Left lobe of liver (tissue), 2 donors: ENCODE measurements around the gene GALNT13. TPM values are rescaled to one million over a fixed set of nuclear protein-coding genes. Genes with fewer than 3 reads are reported as not detected.

Experiments
- ATAC-seq: fragments of 200-7000 bp; cut with Tn5 transposase; one replicate; pipeline ENCODE4 v1.9.1; 2020; ENCODE audit warnings: mild to moderate bottlenecking, moderate library complexity
- DNase-seq: peaks from one replicate; pipeline ENCODE4 v3.0.0-alpha.2; 2020; ENCODE audit warnings: low spot score
- total RNA-seq: library from RNA; stranded (reverse); gene quantifications from one replicate; pipeline ENCODE4 v1.2.1, GENCODE V29; 2021
- donor health status: DM: no; HTN: no; CAD: no; lungs with moderate emphysema.
- donor health status: DM: no; HTN: yes; CAD: no.

GALNT13 gene
- not detected for total RNA-seq

GRCh38 chr2:153871231-153872221 lies at the start of gene GALNT13:
Gene GALNT13, plus strand, starts transcription at chr2:153871922.
- ATAC-seq (no peak), DNase-seq (no peak)

GRCh38 chr2:153823880-153824279 lies 47.8 kb upstream of the GALNT13 start:
- DNase-seq (no peak), ATAC-seq (no peak)

- no peak for DNase-seq
- no peak for ATAC-seq
These were observed 43.4 kb upstream of the GALNT13 start for GRCh38 chr2:153828335-153828734.

DNA sequence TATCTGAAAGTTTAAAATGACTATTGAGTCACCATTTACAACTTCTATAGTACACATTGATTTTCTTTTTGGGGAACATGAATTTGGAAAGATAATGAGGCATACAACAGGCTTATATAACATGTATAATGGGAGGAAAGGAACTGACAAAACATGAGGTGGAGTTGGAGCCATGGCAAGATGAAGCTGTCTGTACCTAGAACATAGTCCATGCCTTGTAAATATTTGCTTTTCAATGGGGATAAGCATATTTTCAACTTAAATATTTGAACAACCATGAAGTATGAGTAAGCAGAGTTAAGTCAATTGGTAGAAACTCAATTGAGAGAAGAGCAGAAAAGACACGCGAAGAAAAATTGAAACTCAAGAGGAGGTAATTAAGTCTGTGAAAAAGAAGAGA lies 37.1 kb upstream of the GALNT13 start:
- ATAC-seq (no peak), DNase-seq (no peak)

GRCh38 chr2:153858250-153858649 lies 13.5 kb upstream of the GALNT13 start:
- DNase-seq (no peak), ATAC-seq (no peak)

DNA sequence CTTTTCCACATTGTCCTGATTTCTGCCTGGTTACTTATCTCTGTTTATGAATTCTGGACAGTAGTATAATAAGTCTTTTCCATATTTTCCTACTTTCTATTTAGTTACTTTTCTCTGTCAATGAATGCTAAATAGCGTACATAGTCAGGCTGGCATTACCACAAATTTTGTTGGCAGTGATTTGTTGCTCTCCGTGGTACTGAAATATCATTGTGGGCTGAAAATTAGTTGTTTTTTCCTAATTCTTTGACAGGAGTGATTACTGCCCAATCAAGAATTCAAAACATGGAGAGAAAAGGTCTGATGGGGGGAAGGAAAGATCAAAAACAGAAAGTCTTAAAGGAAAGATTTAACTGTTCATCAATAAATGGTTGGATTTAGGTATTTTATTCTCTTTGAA lies 7.7 kb upstream of the GALNT13 start:
- ATAC-seq, result no peak
- no peak for DNase-seq

DNA sequence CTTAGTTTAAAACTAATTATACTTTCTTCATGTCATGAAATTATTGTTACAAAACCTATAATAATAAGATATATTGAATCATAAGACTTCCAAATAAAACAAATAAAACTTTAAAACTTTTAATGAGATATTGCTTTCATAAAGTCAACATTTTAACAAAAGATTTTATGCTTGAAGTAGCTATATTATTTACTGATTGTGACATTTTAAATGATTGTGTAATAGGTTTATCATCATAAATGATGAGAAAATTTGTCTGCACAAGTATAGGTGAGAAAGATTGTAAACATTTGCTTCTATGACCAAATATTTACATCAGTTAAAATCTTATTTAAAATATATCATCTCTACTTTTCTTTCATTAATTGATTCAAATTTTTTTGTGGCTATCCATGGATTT lies 5.1 kb upstream of the GALNT13 start:
- no peak for ATAC-seq
- DNase-seq, result no peak

DNA sequence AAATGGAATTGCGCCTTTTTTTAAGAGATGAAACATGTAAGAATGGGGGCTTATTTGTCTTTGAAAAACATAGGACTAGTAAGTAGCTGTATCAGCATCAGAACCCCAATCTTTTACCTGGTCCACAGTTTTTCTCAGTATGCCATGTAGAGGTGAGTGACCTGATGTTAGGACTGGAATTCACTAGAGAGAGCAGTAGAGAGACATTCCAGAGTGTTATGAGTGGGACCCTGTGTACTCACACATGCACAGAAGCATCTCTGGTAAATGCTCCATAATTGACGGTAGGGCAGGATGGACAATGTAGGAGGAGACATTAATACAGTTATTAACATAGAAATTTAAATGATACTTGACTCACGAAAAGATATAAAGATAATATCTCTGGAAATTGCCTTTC lies 1.4 kb upstream of the GALNT13 start:
- DNase-seq, result no peak

DNA sequence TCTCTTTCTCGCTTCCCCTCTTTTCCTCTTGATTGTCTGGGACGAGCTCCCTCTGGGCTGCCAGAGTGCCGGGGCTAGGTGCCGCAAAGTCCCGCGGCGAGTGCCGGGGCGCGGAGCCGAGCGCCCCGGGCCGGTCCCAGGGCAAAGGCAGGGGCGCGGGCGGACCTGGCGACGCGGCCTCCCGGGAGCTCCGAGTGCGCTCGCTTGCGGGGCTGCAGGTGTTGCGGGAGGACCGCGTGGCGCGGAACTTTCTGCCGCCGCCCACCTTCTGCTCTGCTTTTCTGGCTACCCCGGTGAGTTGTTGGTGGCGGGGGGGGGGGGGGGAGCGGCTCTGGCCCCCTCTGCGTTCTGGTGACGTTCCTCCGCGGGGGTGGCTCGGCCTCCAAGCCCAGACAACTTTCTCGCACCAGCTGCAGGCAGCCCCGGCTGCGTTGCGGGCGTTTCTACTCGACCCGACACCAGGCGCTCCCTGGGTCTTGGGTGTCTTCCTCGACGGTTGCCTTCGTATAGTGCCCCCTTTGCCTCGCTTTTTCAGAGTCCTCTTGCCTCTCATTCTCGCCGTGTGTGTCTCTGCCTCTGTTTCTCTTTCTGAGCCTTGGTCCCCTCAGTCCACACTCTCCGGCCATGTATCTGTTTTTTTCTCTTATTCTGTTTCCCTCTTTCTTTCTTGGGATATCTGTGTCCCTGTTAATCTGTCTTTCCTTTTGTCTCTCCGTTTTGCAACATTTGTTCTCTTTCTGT lies 759 bp downstream of the GALNT13 start:
- DNase-seq (no peak), ATAC-seq (no peak)

More for the DNA sequence above, 1.4 kb upstream of the GALNT13 start:
- no peak for ATAC-seq

- no peak for ATAC-seq
These were observed 1.6 kb downstream of the GALNT13 start for GRCh38 chr2:153873052-153874048.

DNA sequence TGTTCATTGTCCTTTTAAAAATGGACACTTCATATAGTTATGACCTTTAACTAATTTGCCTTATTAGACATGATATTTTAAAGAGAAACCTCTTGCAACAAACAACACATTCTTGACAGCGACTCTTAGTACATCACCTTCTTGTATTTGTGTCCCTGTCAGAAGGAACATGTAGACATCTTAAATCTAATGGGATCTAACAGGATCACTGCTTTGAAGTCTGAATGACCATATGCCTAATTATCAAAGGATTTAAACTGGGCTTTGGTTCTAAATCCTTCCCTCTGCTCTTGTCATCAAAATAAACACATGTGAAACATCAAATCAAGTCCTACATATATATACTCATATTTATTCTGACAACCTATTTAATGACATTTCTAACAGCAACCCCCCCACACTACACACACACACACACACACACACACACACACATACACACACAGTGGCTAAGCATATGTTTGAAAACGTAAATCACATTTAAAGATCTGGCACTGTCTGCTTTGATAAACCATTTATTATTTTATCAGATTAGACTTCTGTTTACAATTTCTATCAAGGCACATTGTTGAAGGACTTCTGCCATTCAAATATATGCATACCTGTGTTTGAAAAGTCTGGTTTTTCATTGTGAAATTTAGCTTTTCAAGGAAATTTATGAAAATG lies 4.2 kb downstream of the GALNT13 start:
- DNase-seq (no peak), ATAC-seq (no peak)

More at GRCh38 chr2:153873052-153874048, 1.6 kb downstream of the GALNT13 start:
- DNase-seq, result no peak

DNA sequence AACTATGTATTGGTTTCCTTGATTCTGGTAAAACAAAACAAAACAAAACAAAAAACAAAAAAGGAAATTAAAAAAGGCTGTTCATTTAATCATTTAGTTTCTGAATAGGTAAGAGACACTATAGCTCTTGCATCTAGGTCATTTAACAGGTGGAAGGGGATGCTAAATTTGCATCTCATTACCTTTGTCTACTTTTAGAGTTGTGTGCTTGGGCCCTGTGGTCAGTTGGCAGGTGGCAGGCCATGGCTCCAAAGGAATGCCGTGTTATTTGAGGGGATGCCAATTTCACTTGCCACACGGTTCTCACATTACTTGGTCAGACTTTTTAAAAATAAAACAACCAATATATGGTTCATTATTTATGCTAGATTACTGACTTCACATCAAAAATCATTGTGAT lies 9.2 kb downstream of the GALNT13 start:
- no peak for DNase-seq
- ATAC-seq, result no peak

- ATAC-seq (no peak), DNase-seq (no peak)
These were observed 15.1 kb downstream of the GALNT13 start for GRCh38 chr2:153886833-153887232.

GRCh38 chr2:153890576-153890975 lies 18.9 kb downstream of the GALNT13 start:
- no peak for ATAC-seq
- no peak for DNase-seq

DNA sequence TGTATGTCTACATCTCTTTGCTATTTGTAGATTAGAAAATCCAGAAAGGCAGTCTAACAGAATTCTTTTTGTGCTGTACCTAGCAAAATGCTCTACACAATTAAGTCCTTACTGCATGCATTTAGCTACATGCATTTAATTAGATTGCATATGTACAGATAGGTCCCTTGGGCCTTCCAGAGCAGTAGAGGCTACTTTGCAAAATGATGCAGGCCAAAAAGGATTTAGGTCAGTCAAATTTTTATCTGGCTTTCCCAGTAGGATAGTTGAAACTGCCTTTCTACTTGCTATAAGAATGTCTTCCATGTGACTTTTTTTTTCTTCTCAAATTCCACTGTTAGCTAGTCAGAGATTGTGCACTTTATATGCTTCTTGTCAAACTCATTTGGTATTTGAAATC lies 19.3 kb downstream of the GALNT13 start:
- ATAC-seq, result no peak
- DNase-seq, result no peak

DNA sequence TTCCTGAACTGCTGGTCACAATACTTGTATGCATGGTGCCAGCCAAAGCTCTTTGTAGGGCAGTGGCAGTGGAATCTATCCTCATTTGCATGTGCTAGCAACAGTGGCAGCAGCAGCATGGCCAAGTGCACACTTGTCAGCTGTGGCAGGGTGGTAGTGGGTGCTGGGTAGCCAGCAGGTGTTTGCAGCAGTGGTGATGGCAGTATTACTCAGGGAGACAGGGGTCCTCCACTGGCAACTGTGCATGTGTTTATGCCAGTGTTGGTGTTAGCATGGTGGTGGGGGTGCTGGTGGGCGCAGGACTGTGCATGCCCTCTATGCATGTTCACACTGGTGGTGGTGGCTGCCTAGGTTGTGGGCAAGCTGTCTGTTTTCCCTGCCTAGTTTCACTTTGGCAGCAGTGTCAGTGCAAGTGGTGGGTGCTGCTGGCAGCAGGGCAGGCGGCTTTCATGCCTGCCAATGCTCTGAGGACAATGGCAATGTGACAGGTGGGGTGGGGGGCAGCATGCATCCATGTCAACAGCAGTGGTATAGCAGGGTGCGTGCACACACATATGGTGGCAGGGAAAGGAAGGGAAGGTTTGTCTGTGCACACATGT lies 41.2 kb downstream of the GALNT13 start:
- no peak for ATAC-seq

GRCh38 chr2:153917570-153917969 lies 45.8 kb downstream of the GALNT13 start:
- DNase-seq, result no peak
- no peak for ATAC-seq

More for the DNA sequence above, 41.2 kb downstream of the GALNT13 start:
- DNase-seq, result no peak

DNA sequence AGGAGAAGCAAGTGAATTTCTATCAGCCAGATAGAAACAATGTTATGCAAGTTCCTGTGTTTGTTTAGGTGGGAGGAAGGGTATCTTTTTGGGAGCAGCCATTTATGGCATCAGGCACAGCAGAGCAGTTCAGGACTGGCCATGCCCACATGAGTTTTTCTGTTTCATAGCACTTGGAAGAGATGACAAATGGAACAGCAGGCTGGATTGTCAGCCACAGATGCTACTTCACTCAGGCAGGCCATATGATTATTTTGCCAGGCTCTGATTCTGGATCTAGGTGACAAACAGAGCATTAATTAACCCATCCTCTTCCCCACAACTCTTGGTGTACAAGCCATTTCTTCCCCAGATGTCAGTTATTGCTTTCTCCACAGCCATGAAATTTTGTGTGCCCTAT lies 63.8 kb downstream of the GALNT13 start:
- no peak for ATAC-seq
- no peak for DNase-seq

DNA sequence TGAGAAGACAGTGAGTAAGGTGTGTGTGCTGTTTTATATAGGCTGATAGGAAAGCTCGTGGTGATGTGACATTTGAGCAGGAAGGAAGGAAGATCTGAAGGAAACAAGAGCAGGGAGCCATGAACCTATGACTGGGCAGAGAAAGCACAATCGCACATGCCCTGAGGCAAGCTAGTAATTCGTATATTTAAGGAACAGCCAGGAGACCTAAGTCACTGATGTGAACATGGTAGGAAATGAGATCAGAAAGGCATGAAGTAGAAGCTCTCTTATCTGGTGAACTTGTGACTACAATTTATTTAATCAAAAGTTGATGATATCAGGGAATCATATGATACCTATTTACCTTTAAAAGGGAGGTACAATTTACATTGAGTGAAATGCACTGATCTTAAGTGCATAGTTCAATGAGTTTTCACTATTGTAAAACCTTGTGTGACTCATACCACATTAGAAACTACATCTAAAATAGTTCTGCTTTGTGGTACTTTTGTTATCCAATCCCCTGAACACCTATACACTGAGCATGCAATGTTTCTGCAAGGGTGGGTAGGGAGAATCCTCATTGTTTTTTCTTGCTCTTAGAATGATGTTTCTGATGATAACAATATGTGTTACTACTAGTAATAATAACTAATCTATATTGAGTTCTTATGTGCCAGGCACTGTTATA lies 67.5 kb downstream of the GALNT13 start:
- DNase-seq (no peak), ATAC-seq (no peak)
